GM12872 (cell line): ENCODE results near the gene REEP1.

Experiments
- TF ChIP-seq, protein P1 (sequence below): IDR thresholded peaks from 3 replicates; pipeline ENCODE4 v1.5.1; 2011; ENCODE audit warnings: low read depth, mild to moderate bottlenecking, low read length, moderate library complexity; ENCODE audit not compliant: insufficient read depth

Gene REEP1

DNA sequence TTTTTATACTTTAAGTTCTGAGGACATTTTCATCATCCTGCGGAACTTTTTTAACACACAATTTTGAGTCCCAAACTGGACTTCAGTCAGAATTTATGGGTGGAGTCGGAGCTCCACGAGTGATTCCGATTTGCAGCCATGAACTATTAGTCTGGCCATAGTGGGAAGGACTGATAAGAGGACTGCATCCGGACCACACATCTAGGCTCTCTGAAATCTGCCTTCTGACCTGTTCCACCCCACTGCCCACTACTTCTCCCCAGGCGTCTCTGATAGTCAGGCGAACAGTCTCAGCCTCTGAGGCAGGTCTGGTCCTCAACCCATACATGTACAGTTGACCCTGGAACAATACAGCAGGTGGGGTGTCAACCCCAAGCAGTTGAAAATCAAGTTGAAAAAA, 133.0 kb downstream of the REEP1 start:
- TF ChIP-seq, protein P1, sequence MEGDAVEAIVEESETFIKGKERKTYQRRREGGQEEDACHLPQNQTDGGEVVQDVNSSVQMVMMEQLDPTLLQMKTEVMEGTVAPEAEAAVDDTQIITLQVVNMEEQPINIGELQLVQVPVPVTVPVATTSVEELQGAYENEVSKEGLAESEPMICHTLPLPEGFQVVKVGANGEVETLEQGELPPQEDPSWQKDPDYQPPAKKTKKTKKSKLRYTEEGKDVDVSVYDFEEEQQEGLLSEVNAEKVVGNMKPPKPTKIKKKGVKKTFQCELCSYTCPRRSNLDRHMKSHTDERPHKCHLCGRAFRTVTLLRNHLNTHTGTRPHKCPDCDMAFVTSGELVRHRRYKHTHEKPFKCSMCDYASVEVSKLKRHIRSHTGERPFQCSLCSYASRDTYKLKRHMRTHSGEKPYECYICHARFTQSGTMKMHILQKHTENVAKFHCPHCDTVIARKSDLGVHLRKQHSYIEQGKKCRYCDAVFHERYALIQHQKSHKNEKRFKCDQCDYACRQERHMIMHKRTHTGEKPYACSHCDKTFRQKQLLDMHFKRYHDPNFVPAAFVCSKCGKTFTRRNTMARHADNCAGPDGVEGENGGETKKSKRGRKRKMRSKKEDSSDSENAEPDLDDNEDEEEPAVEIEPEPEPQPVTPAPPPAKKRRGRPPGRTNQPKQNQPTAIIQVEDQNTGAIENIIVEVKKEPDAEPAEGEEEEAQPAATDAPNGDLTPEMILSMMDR, result no peak

DNA sequence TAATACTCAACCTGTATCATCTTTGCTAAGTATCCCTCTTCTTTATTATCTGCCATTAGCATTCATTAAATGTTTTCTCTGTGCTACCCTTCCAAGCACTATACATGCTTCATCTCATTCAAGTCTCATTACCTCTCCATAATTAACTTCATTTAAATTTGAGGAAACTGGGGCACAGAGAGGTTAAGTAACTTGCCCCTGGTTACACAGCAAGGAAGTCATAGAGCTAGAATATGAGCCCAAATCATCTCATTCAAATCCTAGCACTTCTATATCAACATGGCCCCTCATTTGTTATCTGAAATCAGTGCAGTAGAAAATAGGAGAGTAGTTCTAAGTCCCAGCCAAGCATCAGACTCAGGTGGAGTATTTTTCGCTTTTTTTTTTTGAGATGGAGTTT, 133.8 kb downstream of the REEP1 start:
- TF ChIP-seq, protein P1, result no peak

DNA sequence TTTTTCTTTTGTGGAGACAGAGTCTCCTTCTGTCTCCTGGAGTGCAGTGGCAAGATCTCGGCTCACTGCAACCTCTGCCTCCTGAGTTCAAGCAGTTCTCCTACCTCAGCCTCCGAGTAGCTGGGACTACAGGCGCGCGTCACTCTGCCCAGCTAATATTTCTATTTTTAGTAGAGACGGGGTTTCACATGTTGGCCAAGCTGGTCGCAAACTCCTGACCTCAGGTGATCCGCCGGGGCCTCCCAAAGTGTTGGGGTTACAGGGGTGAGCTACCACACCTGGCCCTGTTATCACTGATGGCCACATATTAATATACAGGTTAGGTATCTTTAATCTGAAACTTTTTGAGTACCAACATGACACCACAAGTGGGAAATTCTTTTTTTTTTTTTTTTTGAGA, 134.7 kb downstream of the REEP1 start:
- TF ChIP-seq, protein P1, result no peak

DNA sequence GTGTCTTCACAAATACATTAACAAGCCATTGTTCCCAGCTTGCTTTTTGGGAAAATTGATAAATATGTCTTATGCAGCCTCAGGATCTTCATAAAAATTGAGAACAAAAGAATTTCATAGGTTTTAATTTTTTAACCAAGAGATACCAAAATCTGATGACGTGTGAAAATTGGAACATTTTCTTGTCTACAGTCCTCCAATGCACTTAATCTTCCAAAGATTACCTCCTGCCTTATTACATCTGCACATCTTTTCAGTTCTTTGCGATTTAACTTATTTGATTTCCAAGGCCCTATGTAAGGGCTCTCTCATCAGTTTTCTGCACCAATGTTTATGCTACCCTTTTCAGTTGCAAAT, 135.1 kb downstream of the REEP1 start:
- TF ChIP-seq, protein P1, result no peak

DNA sequence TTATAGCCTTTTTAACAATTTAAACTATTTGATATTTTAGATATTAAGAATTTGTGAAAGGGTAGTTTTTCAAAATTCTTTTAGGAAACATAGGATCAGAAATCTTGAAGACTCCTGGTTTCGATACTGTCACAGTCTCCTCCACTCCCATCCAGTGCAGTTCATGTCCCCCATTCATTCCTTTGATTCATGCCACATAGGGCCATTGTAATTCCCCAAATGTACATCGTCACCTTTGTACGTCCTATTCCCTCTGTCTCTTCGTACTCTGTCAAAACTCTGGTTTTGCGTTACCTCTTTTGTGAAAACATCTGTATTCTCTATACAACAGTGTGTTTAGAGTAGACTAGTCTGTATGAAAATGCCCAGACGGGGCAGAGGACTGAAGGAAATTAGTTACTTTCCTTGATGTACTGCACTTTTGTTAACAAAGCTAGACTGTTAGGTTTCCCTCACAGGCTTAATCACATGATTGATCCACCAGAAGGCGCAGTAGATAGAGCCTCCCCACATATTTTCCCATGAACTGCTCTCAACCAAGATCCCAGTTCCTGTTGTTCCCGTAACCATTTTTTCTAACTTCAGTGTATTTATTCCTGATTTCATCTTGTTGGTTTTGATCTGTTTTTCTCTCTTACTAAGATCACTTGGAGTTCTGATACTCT, 135.6 kb downstream of the REEP1 start:
- TF ChIP-seq, protein P1, result no peak

DNA sequence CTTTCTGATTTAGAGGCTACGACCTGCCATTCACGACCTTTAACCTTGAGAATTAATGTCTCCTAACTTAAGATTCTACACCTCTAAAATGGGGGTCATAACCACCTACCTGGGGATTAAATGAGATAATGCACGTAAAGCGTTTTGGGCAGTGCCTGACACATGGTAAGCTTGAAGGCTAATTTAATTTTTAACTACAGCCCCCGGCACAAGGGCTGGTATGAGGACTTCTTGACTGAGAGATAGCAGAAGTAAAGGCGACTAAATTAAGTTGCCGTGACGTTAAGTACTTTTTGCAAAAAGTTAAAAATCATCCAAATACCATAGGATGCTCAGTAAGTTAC, 137.6 kb downstream of the REEP1 start:
- TF ChIP-seq, protein P1, result no peak

DNA sequence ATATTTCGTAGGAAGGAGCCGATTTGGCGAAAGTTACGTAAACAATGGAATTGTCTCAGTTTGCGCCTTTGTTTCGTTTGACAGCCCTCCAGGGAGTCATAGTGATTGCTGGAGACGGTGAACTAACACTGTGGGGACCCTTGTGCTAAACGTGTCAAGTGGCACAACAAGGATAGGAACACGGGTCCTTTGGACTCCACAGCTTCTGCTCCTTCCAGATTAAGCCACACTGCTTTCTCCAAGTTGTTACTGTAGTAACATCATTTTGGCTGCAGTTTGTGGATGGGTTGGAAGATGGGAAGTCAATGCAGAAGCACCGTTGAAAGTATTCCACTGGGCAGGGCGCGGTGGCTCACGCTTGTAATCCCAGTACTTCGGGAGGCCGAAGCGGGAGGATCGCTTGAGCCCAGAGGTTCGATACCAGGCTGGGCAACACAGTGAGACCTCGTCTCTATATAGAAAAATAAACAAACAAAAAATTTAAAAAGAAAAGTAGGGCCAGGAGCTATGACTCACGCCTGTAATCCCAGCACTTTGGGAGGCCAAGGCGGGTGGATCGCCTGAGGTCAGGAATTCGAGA, 141.5 kb downstream of the REEP1 start:
- TF ChIP-seq, protein P1, result no peak
